GM10266 (cell line): Measurements from ENCODE around the gene RPTOR.

Experiments used
- DNase-seq: peaks from one replicate; pipeline ENCODE4 v3.0.0; 2012; ENCODE audit errors: extremely low spot score
- TF ChIP-seq, protein P1 (sequence below): IDR thresholded peaks from 2 replicates; pipeline ENCODE4 v1.5.1; 2012; ENCODE audit warnings: mild to moderate bottlenecking, low read depth; ENCODE audit not compliant: control insufficient read depth, insufficient read depth; ENCODE audit errors: missing control alignments

Gene RPTOR

DNA sequence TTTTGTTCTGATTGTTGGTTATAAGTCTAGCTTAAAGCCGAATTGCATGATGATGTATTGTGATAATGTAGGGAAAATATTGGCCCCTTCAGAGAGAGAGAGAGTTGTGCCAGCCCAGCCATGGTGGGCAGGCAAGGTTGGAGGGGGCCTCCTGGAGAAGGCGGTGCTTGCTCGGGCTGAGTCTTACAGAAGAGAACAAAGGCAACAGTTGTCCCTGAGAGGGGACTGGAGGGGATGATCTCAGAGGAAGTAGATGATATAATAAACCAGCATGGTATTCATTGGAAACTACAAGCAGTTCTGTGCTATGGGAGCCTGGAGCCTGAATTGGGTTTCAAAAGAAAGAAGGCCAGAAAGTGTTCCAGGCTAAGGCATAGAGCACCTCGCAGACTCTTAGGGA lies 173.8 kb downstream of the RPTOR start:
- TF ChIP-seq, protein P1, sequence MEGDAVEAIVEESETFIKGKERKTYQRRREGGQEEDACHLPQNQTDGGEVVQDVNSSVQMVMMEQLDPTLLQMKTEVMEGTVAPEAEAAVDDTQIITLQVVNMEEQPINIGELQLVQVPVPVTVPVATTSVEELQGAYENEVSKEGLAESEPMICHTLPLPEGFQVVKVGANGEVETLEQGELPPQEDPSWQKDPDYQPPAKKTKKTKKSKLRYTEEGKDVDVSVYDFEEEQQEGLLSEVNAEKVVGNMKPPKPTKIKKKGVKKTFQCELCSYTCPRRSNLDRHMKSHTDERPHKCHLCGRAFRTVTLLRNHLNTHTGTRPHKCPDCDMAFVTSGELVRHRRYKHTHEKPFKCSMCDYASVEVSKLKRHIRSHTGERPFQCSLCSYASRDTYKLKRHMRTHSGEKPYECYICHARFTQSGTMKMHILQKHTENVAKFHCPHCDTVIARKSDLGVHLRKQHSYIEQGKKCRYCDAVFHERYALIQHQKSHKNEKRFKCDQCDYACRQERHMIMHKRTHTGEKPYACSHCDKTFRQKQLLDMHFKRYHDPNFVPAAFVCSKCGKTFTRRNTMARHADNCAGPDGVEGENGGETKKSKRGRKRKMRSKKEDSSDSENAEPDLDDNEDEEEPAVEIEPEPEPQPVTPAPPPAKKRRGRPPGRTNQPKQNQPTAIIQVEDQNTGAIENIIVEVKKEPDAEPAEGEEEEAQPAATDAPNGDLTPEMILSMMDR = no peak
- no peak for DNase-seq

DNA sequence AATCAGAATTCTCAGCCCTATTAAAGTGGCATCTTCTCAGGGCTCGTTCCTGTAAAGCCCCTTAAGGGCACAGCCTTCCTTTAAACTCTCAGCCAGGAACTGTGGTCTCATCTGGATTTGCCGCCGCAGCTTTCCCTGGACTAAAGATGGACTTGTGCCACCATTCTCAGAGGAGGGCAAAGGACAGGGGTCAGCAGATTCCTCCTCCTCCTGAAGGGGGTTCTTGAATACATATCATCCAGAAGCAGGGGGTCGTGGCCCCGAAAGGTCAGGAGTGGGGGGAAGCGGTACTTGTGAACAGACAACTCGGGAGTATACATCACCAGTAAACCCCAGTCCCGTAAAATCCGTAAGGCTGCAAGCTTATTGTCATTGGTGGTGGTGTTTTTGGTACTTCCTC lies 174.8 kb downstream of the RPTOR start:
- TF ChIP-seq, protein P1 = no peak

DNA sequence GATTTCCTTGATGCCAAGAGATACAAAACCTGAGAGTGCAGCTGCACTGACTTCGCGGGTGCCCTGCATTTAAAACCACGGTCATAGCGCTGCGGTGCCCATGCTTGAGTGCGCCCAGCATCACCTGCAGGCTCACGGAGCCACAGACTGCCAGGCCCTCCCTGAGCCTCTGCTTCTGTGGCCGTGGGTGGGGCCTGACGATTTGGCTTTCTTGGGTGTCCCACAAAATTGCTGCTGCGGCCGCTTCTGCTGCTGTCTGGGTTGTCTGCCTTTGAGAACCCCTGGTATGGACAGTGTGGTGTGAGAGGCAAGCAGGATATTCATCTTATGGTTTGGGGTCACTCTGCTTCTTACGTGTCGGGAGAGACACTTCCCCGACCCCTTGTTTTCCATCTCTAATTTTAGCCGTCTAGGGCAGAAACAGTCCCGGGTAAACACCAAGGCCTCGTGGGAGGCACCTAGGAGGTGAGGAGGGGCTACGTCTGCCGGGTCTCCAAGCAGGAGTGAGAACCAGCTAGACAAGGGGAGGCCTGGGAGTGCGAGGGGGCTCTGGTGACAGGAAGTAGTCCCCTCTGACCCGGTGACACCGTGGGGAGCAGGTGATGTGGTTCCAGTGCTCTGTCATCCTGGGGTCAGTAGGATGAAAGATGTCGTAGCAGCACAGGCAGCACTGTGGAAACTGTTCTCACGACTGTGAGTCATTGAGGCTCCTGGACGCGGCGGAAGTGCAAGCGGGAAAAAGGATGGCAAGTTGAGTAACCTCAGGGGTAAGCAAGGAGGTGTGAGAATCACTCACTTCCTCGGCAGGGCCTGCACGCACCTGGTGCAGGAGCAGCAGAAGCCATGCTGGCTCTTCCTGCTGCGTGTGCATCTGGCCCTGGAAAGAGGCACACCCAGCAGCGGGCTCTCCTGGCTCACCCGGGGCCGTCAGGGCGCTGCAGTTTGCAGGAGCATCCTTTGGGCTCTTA lies 176.3 kb downstream of the RPTOR start:
- TF ChIP-seq, protein P1 = no peak
- no peak for DNase-seq

More for the DNA sequence above, 174.8 kb downstream of the RPTOR start:
- DNase-seq = no peak

DNA sequence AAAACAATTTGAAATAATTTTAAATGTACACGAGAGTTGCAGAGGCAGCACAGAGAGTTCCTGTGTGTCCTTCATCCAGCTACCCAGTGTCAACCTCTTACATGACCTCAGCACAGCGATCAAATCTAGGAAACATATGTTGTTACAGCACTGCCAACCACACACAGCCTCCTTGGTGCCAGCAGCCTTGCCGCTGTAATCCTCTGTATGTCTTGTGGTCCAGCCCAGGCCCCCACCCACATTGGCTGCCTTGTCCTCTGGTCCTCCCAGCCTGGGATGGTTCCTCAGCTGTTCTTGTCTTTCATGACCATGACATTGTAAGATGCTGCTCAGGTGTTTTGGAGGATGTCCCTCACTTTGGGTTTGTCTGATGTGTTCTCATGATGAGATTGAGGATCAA lies 178.0 kb downstream of the RPTOR start:
- TF ChIP-seq, protein P1 = no peak
- DNase-seq = no peak

DNA sequence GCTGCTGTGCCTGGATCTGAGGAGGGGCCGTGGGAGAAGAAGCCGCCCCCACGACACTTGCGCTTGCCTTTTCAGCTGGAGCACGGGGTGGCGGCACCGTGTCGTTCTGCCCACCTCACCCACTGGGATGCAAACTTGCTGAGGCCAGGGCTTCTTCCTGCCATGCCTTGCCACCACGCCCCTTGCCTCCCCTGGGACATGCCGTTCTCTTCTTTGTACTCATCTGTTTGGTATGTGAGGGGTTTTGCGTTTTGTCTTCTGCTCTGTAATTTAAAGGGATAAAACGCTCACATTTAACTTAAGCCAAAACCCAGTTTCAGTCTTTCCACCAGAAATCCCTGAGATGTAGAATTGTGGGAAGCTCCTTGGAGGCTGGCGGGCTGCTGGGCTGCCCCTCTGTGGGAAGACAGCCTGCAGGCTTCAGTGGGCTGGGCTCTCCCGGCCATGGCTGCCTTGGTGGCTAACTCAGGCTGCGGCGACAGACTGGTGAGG lies 180.2 kb downstream of the RPTOR start:
- DNase-seq = no peak
- TF ChIP-seq, protein P1 = no peak

DNA sequence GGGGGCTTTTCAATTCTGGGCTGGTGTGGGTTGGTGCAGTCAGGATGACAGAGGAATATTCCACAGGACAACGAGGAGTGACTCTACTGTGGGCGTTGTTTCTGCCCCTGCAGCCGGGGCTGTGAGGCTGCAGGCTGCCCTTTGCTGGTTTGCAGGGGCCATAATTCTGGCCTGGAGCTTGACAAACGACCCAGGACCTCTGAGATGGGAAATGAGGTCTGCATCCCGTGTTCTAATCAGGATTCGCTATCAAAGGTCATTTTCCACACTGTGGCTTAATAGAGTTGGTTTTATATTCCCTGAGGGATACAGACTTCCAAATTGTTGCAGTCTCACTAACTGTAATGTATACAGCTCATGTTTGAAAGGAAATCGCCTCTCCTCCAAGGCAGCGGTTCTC lies 180.9 kb downstream of the RPTOR start:
- TF ChIP-seq, protein P1 = no peak
- DNase-seq = no peak
